HCT116 (cell line): ENCODE results near the gene ANO2. TPM values are rescaled to one million over a fixed set of nuclear protein-coding genes. Genes with fewer than 3 reads are reported as not detected.

Experiments
- ATAC-seq: fragments of 200-7000 bp; cut with Tn5 transposase; 2 replicates; pipeline ENCODE4 v1.9.1; 2020; ENCODE audit warnings: mild to moderate bottlenecking, moderate library complexity
- BruUV-seq: library from RNA; stranded (reverse); fragments of 400-500 nt; replicated peaks from 2 replicates; lab custom pipeline; 2021; lab: Mats Ljungman, UMichigan
- CTCF ChIA-PET: fragments of 300-600 bp; sonication (Branson Sonifier 250); formaldehyde crosslinking; loops from one replicate; lab custom pipeline; 2021; ENCODE audit warnings: antibody characterized with exemption; lab: Charles Lee
- POLR2A ChIA-PET: fragments of 300-600, 350-600 bp; sonication (Branson Sonifier 250); formaldehyde crosslinking; loops from one replicate; lab custom pipeline; 2021; ENCODE audit warnings: antibody characterized with exemption; lab: Charles Lee
- RAD21 ChIA-PET, 2 experiments: fragments of 300-600 bp; sonication (Branson Sonifier 250); formaldehyde crosslinking; loops; one replicate each; lab custom pipeline; 2023; ENCODE audit warnings: low total read pairs in 2 of 2; ENCODE audit not compliant: uncharacterized antibody in 2 of 2, unreplicated experiment in 2 of 2, low non-redundant PET in 1 of 2; lab: Charles Lee
- DNase-seq: peaks from one replicate; pipeline ENCODE4 v3.0.0-alpha.2; 2010; ENCODE audit warnings: low read depth, low spot score
- H2AFZ ChIP-seq: fragments of 200-600 bp; shearing (Covaris generic), sonication (generic); 2 replicates; pipeline ENCODE4 v1.6.1; 2017; ENCODE audit warnings: low read depth, mixed run types, mixed read lengths, antibody characterized with exemption, low read length; ENCODE audit not compliant: poor library complexity, severe bottlenecking
- H3K27ac ChIP-seq: 2 replicates; pipeline ENCODE4 v1.5.1; 2012; ENCODE audit warnings: low read depth, low read length
- H3K27me3 ChIP-seq: fragments of 200-600 bp; sonication (generic); 2 replicates; pipeline ENCODE4 v1.6.1; 2016; ENCODE audit warnings: mixed run types, low read length, mixed read lengths; ENCODE audit not compliant: insufficient read depth
- H3K36me3 ChIP-seq, 2 experiments: fragments of 200-500 bp in 1 of 2; fragments of 200-600 bp in 1 of 2; sonication (Bioruptor generic) in 1 of 2; sonication (generic) in 1 of 2; 2 replicates each; pipeline versions ENCODE4 v1.5.1 to v1.6.1; 2014 to 2016; ENCODE audit warnings: low read length in 2 of 2, inconsistent platforms in 1 of 2, mixed read lengths in 1 of 2, mixed run types in 1 of 2; ENCODE audit not compliant: insufficient read depth in 2 of 2, control insufficient read depth in 1 of 2
- H3K4me1 ChIP-seq, 2 experiments: fragments of 200-600 bp in 1 of 2; sonication (generic) in 1 of 2; 2 replicates each; pipeline versions ENCODE4 v1.5.1 to v1.6.1; 2012 to 2017; ENCODE audit warnings: low read length in 2 of 2, inconsistent platforms in 1 of 2, mild to moderate bottlenecking in 1 of 2, mixed read lengths in 1 of 2, mixed run types in 1 of 2, moderate library complexity in 1 of 2; ENCODE audit not compliant: insufficient read depth in 2 of 2, control insufficient read depth in 1 of 2
- H3K4me2 ChIP-seq: fragments of 200-600 bp; sonication (generic); 2 replicates; pipeline ENCODE4 v1.6.1; 2017; ENCODE audit warnings: mixed run types, low read length, mixed read lengths
- H3K4me3 ChIP-seq, 2 experiments: fragments of 200-600 bp in 1 of 2; sonication (generic) in 1 of 2; replicated peaks in 1 of 2; 2 replicates each; pipeline ENCODE4 v1.5.1; 2011 to 2016; ENCODE audit warnings: low read length in 2 of 2, control low read depth in 1 of 2, low read depth in 1 of 2, mild to moderate bottlenecking in 1 of 2, mixed read lengths in 1 of 2, mixed run types in 1 of 2
- H3K79me2 ChIP-seq: fragments of 200-600 bp; sonication (generic); 2 replicates; pipeline ENCODE4 v1.6.1; 2017; ENCODE audit warnings: mild to moderate bottlenecking, mixed run types, low read length, moderate library complexity, mixed read lengths; ENCODE audit not compliant: insufficient read depth
- H3K9ac ChIP-seq: fragments of 200-600 bp; sonication (generic); 2 replicates; pipeline ENCODE4 v1.6.1; 2016; ENCODE audit warnings: low read length, mixed read lengths
- H3K9me2 ChIP-seq: fragments of 200-600 bp; sonication (generic), shearing (Covaris generic); 2 replicates; pipeline ENCODE4 v1.6.1; 2017; ENCODE audit warnings: mixed run types, mild to moderate bottlenecking, moderate library complexity; ENCODE audit not compliant: insufficient read depth
- H3K9me3 ChIP-seq, 2 experiments: fragments of 200-500 bp in 1 of 2; fragments of 200-600 bp in 1 of 2; sonication (Bioruptor generic) in 1 of 2; sonication (generic) in 1 of 2; 2 replicates each; pipeline ENCODE4 v1.6.1; 2014 to 2017; ENCODE audit warnings: low read length in 2 of 2, mixed read lengths in 2 of 2, inconsistent platforms in 1 of 2, low read depth in 1 of 2, mild to moderate bottlenecking in 1 of 2, mixed run types in 1 of 2, moderate library complexity in 1 of 2; ENCODE audit not compliant: control insufficient read depth in 1 of 2, insufficient read depth in 1 of 2
- H4K20me1 ChIP-seq: fragments of 200-600 bp; sonication (generic), shearing (Covaris generic); 2 replicates; pipeline ENCODE4 v1.6.1; 2017; ENCODE audit warnings: mixed run types, mild to moderate bottlenecking, moderate library complexity; ENCODE audit not compliant: insufficient read depth
- CBX3 ChIP-seq: IDR thresholded peaks from 2 replicates; pipeline ENCODE4 v1.6.1; 2012; ENCODE audit warnings: low read depth
- CEBPB ChIP-seq: IDR thresholded peaks from 2 replicates; pipeline ENCODE4 v1.6.1; 2012; ENCODE audit warnings: low read depth
- CTCF ChIP-seq, 3 experiments: fragments of 200-600 bp in 1 of 3; sonication (generic) in 1 of 3; IDR thresholded peaks in 2 of 3; conservative IDR thresholded peaks in 1 of 3; 2 replicates each; pipeline ENCODE4 v1.5.1; 2012 to 2017; ENCODE audit warnings: low read depth in 2 of 3, low read length in 2 of 3, antibody characterized with exemption in 1 of 3, borderline replicate concordance in 1 of 3, control low read depth in 1 of 3, mild to moderate bottlenecking in 1 of 3, mixed read lengths in 1 of 3, mixed run types in 1 of 3, moderate library complexity in 1 of 3; ENCODE audit not compliant: insufficient read depth in 1 of 3
- EGR1 ChIP-seq: IDR thresholded peaks from 2 replicates; pipeline ENCODE4 v1.6.1; 2012; ENCODE audit warnings: low read depth
- ELF1 ChIP-seq: IDR thresholded peaks from 2 replicates; pipeline ENCODE4 v1.6.1; 2012; ENCODE audit warnings: low read depth, borderline replicate concordance
- EZH2 ChIP-seq: fragments of 200-600 bp; sonication (generic); IDR thresholded peaks from 2 replicates; pipeline ENCODE4 v1.6.1; 2017; ENCODE audit warnings: antibody characterized with exemption, mixed run types
- EZH2phosphoT487 ChIP-seq: fragments of 200-600 bp; IDR thresholded peaks from 2 replicates; pipeline ENCODE4 v1.6.1; 2018; ENCODE audit warnings: antibody characterized with exemption, borderline replicate concordance
- FOSL1 ChIP-seq: IDR thresholded peaks from 2 replicates; pipeline ENCODE4 v1.6.1; 2012; ENCODE audit warnings: low read depth
- JUND ChIP-seq: IDR thresholded peaks from 2 replicates; pipeline ENCODE4 v1.6.1; 2012
- MAX ChIP-seq: IDR thresholded peaks from 2 replicates; pipeline ENCODE4 v1.6.1; 2012
- POLR2A ChIP-seq: IDR thresholded peaks from 2 replicates; pipeline ENCODE4 v1.7.0; 2011; ENCODE audit warnings: borderline replicate concordance; ENCODE audit not compliant: insufficient read depth, insufficient read length; ENCODE audit errors: extremely low read depth
- POLR2AphosphoS5 ChIP-seq: IDR thresholded peaks from 2 replicates; pipeline ENCODE4 v1.6.1; 2011; ENCODE audit warnings: mild to moderate bottlenecking, low read depth, low read length, moderate library complexity
- SIN3A ChIP-seq: IDR thresholded peaks from 2 replicates; pipeline ENCODE4 v1.6.1; 2012; ENCODE audit warnings: low read depth
- YY1 ChIP-seq: IDR thresholded peaks from 2 replicates; pipeline ENCODE4 v1.6.1; 2011; ENCODE audit warnings: low read length, low read depth, moderate library complexity, mild to moderate bottlenecking; ENCODE audit not compliant: insufficient replicate concordance; ENCODE audit errors: extremely low read depth
- intact Hi-C: fragments of 100-400 bp; cut with micrococcal nuclease; formaldehyde crosslinking; loops from 2 replicates; pipeline ENCODE4 v1.10.0; 2022
- total RNA-seq: library from RNA; stranded (reverse); gene quantifications from one replicate; pipeline ENCODE4 v1.2.1, GENCODE V29; 2021; ENCODE audit not compliant: unreplicated experiment

The ANO2 gene
- total RNA-seq, 1 experiment from 2014 or later: not detected

- Histone ChIP-seq H3K27ac (no peak overlapping the region), H3K27me3 (peaks cover 14% of the 10 kb centered on the region; the same call in 1 of the 2 replicates), H4K20me1 (no peaks in the 10 kb centered on the region), H3K4me3 (no peak overlapping the region), H3K4me2 (no peak overlapping the region), H3K9me3 (no peaks in the 10 kb centered on the region), H3K9me2 (no peaks in the 10 kb centered on the region), H3K4me1 (no peaks in the 10 kb centered on the region), H2AFZ (no peak overlapping the region), H3K36me3 (no peaks in the 10 kb centered on the region), H3K79me2 (no peaks in the 10 kb centered on the region), H3K9ac (no peak overlapping the region)
- DNase-seq: no peak
- intact Hi-C loops: no loop called here
- ChIA-PET POLR2A (no interaction called here), CTCF (no interaction called here), RAD21 (no interaction called here)
- no peak for ATAC-seq
- TF ChIP-seq FOSL1 (no peak), EZH2 (no peak), CEBPB (no peak), EZH2phosphoT487 (no peak), CBX3 (no peak), POLR2A (no peak), CTCF (IDR thresholded peaks at IDR 0.05 in 2 of 3, conservative IDR thresholded peaks at IDR 0.05 in 1 of 3; ENCODE audit: borderline replicate concordance in 1 of 3, insufficient read depth in 1 of 3, low read depth in 2 of 3, low read length in 2 of 3) (no peak), POLR2AphosphoS5 (no peak), ELF1 (no peak), EGR1 (no peak), YY1 (no peak), MAX (no peak), SIN3A (no peak), JUND (no peak)
- BruUV-seq: no TSS peak
Observed at GRCh38 chr12:5976196-5976595, 31.1 kb upstream of the ANO2 start.
